Left ventricle myocardium inferior (tissue), 1 donor: ENCODE results near the gene ADAM15. TPM values are rescaled to one million over a fixed set of nuclear protein-coding genes. Genes with fewer than 3 reads are reported as not detected.

Experiments used
- DNase-seq: peaks from one replicate; pipeline ENCODE4 v3.0.0-alpha.2; 2020
- H3K27ac ChIP-seq: fragments of 200-600 bp; replicated peaks from 2 replicates; pipeline ENCODE4 v1.8.0; 2021
- H3K27me3 ChIP-seq: fragments of 200-600 bp; 2 replicates; pipeline ENCODE4 v1.8.0; 2021; ENCODE audit warnings: low read depth
- H3K36me3 ChIP-seq: fragments of 200-600 bp; 2 replicates; pipeline ENCODE4 v1.8.0; 2021
- H3K4me1 ChIP-seq: fragments of 200-600 bp; 2 replicates; pipeline ENCODE4 v1.8.0; 2021
- H3K4me3 ChIP-seq: fragments of 200-600 bp; 2 replicates; pipeline ENCODE4 v1.8.0; 2021; ENCODE audit warnings: mild to moderate bottlenecking, moderate library complexity
- H3K9me3 ChIP-seq: fragments of 200-600 bp; replicated peaks from 2 replicates; pipeline ENCODE4 v1.8.0; 2021
- intact Hi-C: fragments of 100-400 bp; cut with micrococcal nuclease; formaldehyde crosslinking; loops from one replicate; pipeline ENCODE4 v1.11.0; 2022
- total RNA-seq: library from RNA; stranded (reverse); fragmentation: NEBNext Ultra II Directional; extraction: Animal tissue kit (Norgen Biotek cat#: 25700); gene quantifications from one replicate; pipeline ENCODE4 v1.2.1, GENCODE V29; 2021
- TF ChIP-seq, protein P1 (sequence below): fragments of 200-600 bp; IDR thresholded peaks from 2 replicates; pipeline ENCODE4 v1.8.0; 2021; ENCODE audit warnings: antibody characterized with exemption, mild to moderate bottlenecking, borderline replicate concordance
- donor health status: DM: no; HTN: yes; CAD: no; lungs with severe emphysema.

The ADAM15 gene
- total RNA-seq, 1 donor from 2014 or later = 82.1 TPM

DNA sequence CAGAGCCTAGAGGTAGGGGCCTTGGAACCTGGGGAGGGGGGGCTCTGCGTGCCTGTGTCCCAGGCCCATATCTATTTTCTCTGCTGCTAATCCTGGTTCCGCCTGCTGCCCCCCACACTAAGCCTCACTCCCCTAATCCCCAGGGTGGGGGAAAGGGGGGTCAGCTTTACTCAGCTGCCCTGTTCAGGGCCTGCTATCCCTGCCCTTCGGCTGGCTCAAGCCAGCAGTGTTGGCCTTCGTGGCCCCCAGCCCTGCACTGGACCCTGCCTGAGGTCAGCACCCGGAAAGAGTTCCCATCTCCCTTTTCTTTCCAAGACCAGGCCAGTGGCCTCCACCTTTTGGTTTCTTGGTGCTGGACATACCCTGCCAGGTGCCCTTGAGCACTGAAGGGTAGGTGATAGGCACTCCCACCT lies 40.1 kb upstream of the ADAM15 start:
- Histone ChIP-seq H3K36me3 (peaks cover 21% of the 10 kb centered on the region), H3K27ac (peak overlapping the region; percentile 95), H3K4me1 (peaks cover 79% of the 10 kb centered on the region), H3K4me3 (no peak overlapping the region), H3K27me3 (no peaks in the 10 kb centered on the region), H3K9me3 (no peaks in the 10 kb centered on the region)
- TF ChIP-seq, protein P1, sequence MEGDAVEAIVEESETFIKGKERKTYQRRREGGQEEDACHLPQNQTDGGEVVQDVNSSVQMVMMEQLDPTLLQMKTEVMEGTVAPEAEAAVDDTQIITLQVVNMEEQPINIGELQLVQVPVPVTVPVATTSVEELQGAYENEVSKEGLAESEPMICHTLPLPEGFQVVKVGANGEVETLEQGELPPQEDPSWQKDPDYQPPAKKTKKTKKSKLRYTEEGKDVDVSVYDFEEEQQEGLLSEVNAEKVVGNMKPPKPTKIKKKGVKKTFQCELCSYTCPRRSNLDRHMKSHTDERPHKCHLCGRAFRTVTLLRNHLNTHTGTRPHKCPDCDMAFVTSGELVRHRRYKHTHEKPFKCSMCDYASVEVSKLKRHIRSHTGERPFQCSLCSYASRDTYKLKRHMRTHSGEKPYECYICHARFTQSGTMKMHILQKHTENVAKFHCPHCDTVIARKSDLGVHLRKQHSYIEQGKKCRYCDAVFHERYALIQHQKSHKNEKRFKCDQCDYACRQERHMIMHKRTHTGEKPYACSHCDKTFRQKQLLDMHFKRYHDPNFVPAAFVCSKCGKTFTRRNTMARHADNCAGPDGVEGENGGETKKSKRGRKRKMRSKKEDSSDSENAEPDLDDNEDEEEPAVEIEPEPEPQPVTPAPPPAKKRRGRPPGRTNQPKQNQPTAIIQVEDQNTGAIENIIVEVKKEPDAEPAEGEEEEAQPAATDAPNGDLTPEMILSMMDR = no peak
- intact Hi-C loops = no loop called here
- DNase-seq = no peak

DNA sequence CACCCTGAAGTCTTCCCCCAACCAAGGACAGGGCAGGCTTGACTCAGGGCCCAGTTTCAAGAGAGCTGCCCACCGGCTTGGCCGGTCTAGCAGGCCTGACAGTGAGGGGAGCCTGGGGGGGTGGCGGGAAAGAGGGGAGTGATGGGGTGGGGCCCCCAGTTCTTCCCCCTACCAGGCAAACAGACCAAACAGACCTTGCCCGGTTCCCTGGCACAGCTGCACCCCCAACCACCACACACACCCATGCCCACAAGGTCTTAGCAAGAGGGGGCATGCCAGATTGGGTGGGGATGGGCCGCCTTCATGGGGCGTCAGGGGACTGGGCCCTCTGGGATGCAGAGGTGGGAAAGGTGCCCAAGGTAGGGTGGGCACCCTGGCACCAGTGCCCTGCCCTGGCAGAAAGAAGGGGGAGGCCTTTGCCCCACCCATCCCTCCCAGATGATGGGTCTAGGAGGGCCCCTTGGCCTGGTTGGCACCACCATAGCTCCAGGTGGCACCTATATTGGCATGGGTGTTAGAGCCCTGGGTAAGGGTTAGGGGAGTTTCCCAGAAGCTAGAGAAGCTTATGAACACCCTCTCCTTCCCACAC lies 39.6 kb upstream of the ADAM15 start:
- Histone ChIP-seq H3K4me1 (peaks cover 74% of the 10 kb centered on the region), H3K27ac (peak overlapping the region; percentile 95), H3K9me3 (no peaks in the 10 kb centered on the region), H3K4me3 (no peak overlapping the region), H3K27me3 (no peaks in the 10 kb centered on the region), H3K36me3 (peaks cover 27% of the 10 kb centered on the region)
- TF ChIP-seq, protein P1 = no peak
- DNase-seq = no peak
- intact Hi-C loops = no loop called here

DNA sequence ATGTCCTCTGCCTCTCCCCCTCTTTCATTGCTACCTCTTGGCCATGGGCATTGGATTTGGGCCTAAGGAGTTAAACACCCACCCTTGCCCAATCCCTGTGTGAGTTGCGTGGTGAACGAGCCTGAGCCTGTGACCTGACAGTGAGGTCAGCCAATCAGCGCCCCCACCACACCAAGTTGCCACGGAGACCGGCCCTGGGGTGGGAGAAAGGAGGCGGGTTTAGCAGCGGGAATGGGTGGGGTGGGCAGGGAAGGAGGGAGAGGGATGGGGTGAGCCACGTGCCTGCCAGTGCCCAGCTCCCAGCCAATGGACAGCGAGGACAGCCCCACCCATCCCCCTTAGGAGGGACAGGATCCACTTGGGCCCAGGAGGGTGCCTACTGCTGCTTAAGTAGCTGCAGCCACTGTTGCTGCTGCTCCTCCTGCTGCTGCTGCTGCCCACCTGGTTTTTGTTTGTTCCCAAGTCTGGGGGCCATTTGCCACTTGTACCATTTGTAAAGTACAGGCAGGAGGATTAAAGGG lies 39.0 kb upstream of the ADAM15 start:
- intact Hi-C loops = no loop called here
- peaks cover 74% of the 10 kb centered on the region for H3K4me1 ChIP-seq
- H3K4me3 ChIP-seq = peak overlapping the region; percentile 14
- peaks cover 30% of the 10 kb centered on the region for H3K36me3 ChIP-seq
- TF ChIP-seq, protein P1 = no peak
- H3K9me3 ChIP-seq = no peaks in the 10 kb centered on the region
- peak; percentile 69 for DNase-seq
- H3K27ac ChIP-seq = peak overlapping the region; percentile 95
- no peaks in the 10 kb centered on the region for H3K27me3 ChIP-seq

DNA sequence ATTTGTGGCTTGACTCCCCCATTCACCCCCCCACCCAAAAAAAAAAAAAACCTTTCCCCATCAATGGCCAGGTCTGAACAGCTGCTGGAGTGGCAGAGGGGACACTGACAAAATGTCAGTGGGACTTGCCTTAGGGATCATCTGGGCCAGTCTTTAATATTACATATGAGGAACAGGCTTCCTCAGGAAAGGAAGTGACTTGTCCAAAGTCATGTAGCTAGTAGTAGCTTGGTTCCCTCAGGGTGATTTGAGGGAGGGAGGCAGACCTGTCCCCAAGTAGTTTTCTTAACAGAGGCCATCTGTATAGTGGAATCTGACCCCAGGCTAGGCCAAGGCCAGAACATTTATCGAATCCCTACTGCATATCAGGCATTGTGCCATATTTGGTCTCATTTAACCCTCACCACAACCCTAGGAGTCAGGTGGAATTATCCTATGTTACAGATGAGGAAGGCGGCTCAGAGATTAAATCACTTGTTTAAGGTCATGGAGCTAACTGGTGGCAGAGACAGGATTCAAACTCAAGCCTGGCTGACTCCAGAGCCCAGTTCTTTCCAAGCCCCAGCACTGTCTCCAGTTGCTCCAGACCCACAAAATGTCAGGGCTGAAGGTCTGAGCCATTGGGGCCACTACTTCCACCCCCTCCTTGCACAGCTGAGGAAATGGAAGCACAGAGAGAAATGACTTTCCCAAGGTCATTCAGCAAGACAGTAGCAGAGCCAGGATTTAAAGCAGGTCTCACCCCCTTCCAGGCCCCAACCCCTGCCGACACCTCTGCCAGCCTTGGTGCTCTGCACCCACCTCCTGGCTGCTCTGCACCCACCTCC lies 38.1 kb upstream of the ADAM15 start:
- Histone ChIP-seq H3K27ac (peak overlapping the region; percentile 95), H3K36me3 (peaks cover 30% of the 10 kb centered on the region), H3K4me3 (peak overlapping the region; percentile 14), H3K4me1 (peaks cover 74% of the 10 kb centered on the region), H3K9me3 (no peaks in the 10 kb centered on the region), H3K27me3 (no peaks in the 10 kb centered on the region)
- TF ChIP-seq, protein P1 = no peak
- DNase-seq = no peak
- intact Hi-C loops = no loop called here

DNA sequence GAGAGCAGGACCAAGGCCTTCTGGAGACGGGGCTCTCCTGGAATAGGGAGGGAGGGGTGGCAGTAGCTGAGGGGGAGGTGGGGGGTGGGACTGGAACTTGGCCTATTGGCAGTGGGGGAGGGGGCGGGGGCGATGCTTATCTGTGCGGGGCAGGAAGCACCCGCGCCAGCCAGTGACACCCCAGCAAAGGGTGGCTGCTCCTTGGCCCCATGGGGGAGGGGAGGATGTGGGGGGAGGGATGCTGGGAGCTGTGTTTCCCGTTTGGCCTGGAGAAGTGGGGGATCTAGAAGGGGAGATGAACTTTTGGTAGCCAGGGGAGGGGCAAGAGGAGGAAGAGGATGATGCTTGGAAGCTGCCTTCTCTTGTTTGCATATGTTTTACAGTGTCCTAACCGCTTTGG lies 37.5 kb upstream of the ADAM15 start:
- Histone ChIP-seq H3K27ac (peak overlapping the region; percentile 95), H3K36me3 (peaks cover 30% of the 10 kb centered on the region), H3K9me3 (no peaks in the 10 kb centered on the region), H3K4me1 (peaks cover 72% of the 10 kb centered on the region), H3K4me3 (no peak overlapping the region), H3K27me3 (no peaks in the 10 kb centered on the region)
- TF ChIP-seq, protein P1 = no peak
- intact Hi-C loops = no loop called here
- no peak for DNase-seq
